Activated CD4-positive, alpha-beta T cell treated with anti-CD3 and anti-CD28 coated beads, Interleukin-2, amount 50 U/mL, for 16 hours (primary cell): ENCODE data around the gene LONP2.

ENCODE experiments used
- DNase-seq: peaks from one replicate; pipeline ENCODE4 v3.0.0-alpha.2; 2020

Gene LONP2

DNA sequence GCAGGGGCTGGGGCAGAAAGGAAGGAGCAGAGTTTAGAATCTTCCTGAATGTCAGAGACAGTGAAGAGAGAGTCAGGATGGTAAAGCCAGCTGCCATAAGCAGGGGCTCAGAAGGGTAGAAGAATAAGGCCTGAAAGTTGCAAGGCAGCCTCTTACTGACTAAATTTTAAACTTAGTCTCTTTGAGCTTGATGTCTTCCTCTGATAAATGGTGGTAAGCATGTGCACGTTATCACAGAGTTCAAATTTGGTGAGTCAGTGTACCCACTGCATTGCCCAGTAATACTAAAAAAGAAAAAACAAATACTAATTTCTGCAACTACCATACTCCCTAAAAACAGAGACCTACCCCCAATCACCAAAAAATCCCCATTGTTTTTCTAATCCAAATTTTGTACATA lies 96.0 kb downstream of the LONP2 start:
- peak; percentile 35 for DNase-seq

DNA sequence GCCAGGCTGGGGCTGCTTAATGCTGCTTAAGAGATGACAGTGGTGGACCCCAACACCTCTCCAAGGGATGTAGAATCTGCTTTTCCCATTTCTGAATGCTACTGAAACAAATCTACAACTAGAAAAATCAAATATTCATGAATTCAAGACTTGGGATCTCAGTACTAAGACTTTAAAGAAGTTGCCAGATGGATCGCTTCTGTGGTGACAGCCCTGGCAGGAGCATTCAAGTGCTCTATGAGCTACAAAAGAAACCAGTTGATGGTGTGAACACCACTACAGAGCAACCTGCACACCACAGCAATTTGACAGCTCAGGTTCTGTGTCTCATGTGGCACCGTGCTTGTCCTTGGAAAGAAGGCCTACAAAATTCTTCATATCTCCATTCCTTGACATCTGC lies 98.5 kb downstream of the LONP2 start:
- no peak for DNase-seq

DNA sequence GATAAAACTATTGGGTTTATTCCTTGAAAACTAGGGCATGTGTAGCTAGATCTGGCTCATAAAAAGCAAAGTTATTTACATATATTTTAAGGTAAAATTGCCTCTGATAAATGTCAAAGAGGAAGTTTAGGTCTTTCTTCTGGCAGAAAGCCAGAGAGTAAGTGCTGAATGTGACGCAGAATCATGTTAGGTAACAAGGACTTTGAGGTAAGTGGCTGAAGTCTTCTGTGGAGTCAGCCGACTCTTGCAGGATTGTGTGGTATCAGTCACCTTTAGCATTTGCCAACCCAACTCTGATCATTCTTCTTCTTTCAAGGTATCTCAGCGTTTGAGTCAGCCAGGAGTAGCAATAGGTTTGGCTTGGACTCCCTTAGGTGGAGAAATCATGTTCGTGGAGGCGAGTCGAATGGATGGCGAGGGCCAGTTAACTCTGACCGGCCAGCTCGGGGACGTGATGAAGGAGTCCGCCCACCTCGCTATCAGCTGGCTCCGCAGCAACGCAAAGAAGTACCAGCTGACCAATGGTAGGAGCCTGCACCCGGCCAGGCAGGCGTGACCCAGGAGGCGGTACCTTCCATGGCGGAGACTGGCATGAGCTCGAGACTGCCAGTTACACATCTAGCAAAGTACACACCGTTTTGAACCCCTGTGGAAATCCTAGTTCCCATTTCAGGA lies 103.2 kb downstream of the LONP2 start:
- DNase-seq: no peak

DNA sequence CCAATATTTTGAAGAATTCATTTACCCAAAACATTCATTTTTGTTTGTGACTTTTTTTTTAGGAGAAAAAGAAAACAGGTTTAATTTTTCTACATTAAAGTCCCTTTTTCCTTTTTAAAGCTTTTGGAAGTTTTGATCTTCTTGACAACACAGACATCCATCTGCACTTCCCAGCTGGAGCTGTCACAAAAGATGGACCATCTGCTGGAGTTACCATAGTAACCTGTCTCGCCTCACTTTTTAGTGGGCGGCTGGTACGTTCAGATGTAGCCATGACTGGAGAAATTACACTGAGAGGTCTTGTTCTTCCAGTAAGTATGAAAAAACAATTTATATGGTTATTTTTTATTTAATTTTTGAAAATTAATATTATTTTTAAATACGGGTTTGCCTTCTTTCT lies 103.9 kb downstream of the LONP2 start:
- DNase-seq: no peak

DNA sequence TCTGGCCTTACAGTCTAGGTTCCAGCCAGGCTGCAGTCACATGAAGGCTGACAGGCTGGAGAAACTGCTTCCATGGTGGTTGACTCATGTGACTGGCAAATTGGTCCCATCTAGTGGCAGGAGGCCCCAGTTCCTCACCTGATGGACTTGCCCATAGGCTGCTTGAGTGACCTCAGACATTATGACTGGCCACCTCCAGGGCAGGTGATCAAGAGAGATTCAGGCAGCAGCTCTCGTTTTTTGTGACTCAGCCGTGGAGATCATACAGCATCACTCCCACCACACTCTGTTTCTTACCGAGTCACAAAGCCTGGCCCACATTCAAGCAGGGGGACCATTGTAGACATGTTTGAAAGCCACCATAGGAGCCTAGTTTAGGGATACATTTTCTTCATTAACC lies 106.6 kb downstream of the LONP2 start:
- peak; percentile 14 for DNase-seq

DNA sequence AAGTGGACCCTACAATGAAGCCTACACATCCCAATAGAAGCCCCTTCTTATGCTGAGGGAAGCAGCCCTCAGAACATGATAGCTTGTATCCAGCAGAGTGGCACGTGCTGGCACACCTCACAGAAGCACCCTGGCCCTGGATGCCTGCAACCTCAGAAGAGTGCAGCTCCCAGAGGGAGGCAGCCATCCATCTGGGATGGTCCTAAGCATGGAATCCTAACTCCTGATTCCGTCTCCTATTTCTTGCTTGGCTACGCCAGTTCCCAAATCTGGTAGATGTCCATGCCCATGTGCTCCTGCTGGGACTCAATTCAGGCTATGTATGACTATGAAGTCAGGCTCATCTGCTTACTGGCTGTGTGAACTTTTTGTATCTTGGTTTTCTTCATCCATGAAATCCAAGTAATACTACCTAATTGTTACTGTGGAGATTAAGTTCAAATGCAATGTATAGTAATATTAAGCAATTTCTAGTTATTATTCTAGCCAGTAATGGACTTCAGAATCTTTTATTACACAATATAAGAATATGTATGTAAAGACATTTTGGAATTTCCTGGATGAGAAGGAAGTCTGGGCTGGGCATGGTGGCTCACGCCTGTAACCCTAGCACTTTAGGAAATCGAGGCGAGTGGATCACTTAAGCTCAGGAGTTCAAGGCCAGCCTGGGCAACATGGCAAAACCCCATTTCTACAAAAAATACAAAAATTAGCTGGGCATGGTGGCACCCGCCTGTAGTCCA lies 108.7 kb downstream of the LONP2 start:
- no peak for DNase-seq

DNA sequence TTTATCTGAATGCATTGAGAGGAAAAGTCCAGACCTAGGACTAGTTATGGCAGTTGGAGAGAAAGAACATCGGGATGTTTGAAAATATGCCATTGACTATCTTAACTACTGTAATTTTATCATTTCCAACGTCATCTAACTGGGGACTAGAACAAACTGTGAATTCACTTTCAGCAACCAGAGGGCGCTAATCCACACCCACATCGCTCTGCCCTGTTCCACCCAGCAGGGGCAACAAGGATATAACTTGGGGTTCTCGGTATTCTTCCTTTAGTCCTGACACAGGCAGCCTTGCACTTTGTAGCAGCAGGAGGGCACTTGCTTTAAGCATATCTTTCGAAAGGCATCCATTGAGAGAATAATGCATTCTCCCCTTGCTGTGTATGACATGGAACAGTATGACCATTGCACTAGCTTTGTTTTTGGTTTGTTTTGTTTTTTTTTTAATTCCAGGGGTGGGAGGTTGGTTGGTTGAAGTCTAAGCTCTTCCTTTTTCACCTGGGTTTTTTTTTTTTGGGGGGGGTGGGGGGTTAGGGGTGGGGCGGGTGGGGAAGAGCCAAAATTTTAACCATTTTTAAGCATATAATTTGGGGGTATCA lies 109.6 kb downstream of the LONP2 start:
- peak; percentile 69 for DNase-seq

DNA sequence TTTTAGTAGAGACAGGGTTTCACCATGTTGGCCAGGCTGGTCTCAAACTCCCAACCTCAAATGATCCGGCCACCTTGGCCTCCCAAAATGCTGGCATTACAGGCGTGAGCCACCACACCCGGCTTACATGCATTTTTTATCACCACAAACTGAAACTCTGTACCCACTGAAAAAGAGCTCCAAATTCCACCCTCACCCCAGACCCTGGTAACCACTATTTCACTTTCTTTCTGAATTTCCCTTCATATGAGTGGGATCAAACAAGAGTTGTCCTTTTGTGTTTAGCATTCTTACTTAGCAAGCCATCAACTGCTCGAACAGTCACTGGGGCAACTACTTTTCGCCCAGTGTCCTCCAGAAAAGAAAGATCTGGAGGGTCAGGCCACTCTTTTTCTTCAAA lies 110.3 kb downstream of the LONP2 start:
- peak; percentile 14 for DNase-seq

DNA sequence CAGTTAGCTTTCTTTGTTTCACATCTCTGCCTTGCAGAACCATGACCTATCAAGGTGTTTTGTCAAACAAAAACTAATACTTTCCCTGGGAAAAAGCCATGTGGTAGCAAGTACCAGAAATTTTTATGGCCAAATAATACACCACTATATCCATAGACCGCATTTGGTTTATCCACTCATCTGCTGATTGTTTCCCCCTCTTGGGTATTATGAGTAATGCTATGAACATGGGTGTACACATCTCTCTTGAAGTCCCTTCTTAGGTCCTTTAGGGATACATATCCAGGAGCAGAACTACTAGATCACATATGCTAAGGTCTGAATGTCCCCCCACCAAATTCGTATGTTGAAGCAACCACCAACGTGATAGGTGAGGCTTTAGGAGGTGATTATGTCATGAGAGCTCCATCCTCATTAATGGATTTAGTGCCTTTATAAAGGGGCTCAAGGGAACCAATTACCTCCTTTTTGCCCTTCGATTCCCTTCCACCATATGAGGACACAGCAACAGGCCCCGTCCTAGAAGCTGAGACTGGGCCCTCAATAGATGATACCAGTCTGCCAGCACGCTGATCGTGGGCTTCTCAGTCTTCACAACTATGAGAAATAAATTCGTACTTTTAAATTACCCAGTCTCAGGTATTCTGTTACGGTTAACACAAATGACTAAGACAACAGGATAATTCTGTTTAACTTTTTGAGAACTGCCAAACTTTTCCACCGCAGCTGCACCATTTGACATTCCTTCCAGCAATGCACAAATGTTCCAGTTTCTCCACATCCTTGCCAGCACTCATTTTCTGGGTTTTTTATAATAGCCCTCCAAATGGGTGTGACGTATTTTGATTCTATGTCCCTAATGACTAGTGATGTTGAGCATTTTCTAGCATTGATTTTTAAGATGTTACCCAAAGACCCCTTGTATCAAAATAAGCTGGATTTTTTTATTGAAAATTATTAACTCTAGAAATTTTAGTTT lies 111.1 kb downstream of the LONP2 start:
- no peak for DNase-seq

DNA sequence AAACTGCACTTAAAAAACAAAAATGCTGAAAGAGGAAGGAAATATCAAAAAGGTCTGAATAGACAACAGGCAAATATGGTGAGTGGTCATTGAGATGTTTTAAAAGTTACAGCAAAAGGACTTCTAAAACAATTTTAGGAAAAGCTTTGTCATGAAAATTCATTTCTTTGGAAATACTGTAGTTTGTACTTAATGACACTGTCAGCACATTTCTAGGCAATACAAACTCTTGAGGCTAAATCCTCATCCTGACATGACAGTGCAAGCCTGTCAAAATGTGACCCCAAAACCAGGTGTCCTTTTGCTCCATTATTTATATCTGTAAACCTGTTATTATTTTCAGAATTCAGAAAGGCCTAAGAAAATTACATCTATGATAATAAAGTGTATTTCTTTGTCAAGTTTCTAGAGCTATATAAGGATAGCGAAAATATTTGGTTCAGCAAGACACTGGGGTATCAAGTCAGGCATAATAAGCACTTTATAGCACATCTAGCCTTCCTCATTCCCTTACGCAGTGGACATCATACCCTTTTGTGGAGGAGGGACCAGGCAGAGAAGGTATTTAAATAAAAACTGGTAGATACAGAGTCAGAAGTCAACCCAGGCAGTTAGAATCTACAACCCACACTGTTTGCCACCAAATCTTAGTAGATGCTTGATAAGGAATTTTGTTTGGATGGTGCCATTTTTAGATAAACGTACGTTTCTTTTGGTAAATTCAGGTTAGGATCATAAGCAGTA lies 112.7 kb downstream of the LONP2 start:
- DNase-seq: no peak

DNA sequence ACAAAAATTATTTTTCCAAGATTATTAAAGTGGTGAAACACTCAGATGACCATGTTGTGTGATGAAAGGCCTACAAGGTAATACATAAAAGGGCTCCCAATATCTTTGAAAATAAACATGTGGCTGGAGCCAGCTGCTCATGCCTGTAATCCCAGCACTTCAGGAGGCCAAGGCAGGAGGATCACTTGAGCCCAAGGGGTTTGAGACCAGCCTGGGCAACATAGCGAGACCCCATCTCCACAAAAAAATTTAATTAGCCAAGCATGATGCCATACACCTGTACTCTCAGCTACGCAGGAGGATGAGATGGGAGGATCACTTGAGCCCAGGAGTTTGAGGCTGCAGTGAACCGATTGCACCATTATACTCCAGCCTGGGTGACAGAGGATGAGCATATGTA lies 114.3 kb downstream of the LONP2 start:
- no peak for DNase-seq

DNA sequence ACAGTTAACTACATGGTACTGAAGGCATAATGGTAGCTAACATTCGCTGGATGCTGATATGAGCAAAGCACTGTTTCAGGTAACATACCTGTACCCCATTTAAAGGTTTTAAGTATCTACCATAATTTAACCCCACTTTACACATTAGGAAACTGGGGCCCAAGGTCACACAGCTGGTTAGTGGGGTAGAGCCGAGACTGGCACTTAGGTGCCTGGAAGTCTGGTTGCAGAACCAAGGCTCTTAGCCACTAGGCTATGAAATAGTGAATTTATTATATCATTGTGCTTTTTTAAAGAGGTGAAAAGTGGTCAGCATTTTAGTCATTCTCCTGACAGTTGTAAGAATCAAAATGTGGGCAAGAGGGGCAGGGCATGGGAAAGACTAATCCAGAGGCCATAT lies 115.9 kb downstream of the LONP2 start:
- no peak for DNase-seq

DNA sequence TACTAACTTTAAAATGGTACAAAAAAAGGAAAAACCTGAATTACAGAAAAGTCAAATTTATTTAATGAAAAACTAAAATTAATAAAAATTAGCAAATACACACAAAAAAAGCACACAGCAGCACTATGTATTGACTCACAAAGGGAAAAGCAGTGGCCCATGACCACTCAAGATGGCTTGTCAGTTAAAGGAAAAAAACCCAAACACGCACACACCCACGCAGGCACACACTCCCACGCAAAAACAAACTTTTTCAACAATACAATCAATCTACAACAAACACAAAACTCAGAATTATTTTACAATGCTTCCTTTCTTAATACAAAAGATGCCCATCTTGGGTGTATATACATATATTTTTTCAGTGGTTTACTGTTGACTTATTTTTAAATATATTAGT lies 116.9 kb downstream of the LONP2 start:
- DNase-seq: no peak

DNA sequence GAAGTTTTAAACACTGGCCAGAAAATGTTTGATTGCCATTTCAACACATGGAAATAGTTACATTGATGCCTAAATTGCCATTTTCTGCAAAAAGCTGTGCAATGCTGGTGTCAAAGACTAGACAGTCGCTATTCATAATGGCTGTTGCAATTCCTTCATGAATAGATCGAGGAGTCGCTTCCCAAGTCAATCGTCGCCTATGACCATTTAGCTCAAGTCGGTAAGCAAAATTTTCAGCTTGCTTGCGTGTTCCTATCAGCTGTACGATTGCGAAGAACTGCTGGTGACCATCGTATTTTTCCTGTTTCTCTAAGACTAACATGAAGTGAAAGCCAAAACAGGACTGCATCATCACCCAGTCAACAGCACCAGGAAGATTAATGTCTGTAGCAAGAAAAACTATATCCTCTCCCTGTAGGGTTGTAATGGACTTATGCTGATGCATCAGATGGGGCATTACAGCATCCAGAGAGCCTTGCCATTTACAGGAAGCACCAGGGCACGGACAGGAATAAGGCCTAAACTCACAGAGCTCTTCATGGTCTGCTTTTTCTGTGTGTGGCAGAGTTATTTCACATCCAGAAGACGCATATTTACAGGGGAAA lies 117.5 kb downstream of the LONP2 start:
- no peak for DNase-seq

DNA sequence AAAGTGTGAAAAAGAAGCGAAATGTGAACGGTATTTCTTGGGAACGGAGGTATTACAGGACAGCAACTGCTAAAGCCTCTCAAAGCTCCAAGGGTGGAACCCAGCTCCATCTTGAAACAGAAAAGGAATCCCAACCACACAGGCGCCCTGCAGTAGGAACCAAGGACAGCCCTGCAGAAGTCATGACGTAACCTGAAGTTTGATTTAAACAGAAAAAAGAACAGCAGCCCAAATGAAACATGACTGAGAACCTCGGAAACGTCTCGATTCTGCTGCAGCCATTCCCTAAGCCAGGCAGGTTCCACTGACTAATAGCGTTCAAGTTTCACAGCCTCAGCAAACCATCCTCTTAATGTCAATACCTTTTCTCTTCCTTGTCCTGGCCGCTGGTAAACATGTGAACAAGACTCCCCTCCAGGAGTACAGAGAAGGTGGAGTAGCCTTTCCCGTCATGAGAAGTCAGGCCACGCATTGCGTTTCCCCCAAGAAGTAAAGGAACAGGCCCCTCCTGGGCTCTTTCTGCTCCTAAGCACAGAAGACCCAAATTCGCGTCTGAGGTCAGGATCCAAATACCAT lies 121.0 kb downstream of the LONP2 start:
- no peak for DNase-seq

DNA sequence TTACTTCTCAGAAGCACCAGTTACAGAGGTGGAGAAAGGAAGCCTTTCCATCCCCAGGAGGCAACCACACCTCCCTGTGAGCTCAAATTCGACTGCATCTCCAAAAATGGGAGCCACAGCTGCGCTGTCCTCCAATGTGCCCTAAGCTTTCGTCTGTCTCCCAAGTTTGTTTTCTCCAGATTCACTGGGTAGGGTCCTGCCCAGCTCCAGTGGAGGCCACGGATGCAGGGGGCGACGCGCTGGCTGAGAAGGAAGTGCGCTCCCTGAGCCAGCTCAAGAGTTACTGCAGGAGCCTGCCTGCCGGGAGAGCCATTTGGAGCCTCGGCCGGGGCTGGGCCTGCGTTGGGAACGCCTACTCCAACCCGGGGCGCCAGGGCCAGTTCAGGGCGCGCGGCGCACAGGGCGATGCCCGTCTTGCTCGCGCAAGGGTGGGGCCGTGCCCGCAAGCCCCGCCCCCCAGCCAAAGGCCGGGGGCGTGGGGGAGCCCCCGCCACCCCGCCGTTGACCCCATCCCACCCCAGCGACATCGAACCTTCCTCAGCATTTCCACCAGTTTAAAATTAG lies 121.6 kb downstream of the LONP2 start:
- peak; percentile 86 for DNase-seq

DNA sequence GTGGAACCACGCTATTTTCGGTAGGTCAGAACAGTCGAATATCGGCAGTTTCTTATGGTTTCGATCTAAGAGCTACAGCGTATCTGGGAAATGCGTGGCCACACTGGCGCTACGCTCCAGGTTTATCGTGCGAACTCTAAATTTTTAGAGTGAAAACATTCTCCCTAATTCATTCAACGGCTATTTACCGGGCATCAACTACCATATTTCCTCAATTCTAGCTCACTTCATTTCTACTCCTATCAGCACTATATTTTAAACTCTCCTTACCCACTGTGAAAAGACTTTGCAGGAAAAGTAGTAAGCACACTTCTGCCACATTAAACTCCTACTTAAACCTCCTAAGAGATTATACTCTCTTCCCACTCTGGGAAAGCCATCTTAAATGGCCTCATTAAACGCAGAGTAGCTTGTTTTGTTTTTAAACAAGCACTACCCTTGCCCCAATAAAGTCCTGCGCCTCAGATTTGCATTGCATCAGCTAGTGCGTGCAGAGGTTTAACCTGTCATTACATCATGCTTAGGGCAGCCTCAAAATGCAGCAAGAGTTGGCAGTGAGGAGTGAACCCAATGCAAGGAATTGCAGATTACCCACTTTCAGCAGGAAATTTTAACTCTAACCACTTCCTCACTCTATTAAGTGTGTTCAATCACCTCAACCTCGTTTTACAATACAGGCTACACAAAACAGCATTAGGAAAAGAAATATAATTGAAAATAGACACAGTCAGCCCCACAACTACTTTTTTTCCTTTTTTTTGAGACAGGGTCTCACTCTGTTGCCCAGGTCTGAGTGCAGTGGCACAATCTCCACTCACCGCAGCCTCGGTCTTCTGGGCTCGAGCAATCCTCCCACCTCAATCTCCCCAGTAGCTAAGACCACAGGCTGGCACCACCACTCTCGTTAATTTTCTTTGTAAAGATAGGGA lies 122.3 kb downstream of the LONP2 start:
- DNase-seq: peak; percentile 79

DNA sequence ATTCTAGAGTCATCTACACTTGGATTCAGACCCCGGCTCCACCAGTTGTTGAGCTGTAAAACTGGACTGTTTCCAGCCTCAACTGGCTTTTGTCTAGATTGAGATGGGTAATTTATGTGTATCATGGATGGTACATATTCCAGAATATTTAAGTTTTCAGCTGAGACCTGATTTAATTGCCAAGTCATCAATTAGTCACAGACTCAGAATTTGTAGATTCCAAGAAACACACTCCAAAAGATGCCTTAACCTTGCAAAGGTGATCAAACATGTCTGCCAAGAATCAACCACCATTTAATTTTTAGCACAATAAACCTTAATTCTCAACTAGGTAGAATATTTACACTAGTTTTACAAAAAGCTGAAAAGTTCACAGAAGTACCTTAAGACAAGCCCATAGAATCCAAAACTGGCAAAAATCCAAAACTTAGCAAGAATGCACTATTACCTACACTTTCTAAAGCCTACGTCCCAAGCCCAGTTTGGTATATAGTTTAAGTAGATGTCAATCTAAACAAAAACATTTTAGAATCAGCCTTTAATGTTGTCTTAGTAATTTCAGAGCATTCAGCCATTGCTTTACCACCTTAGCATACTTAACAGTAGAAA lies 123.4 kb downstream of the LONP2 start:
- DNase-seq: no peak

DNA sequence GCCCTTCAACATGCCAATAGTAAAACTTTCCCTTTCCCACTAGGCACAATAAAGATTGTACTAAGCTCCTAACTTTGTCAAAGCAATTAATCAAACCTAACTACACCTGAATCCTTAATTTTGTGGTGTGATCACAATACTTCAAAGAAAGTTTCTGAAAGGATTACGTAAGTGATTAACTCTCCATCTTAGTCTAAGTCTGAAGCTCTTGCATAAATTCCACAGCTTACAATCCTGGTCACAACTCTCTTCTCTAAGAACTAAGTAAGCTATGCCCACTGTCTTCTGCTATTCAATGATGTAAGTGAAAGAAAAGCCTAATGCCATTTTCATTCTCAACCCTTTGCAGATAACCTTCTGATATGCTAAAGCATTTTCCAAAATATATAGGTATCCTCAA lies 125.7 kb downstream of the LONP2 start:
- DNase-seq: no peak

DNA sequence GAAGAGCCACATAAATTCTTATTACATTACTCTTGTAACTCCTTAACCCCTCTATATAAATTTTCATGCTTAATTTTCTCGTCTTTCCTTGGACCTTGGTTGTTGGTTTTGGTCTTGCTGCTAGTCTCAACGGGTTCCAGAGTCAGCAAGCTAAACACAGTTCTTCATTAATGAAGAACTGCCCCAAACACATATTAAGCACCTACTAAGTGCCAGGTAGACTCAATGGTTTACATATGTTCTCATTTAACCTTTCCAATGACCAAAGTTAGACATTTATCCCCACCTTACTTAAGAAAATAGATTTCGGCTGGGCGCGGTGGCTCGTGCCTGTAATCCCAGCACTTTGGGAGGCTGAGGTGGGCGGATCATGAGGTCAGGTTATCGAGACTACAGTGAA lies 126.1 kb downstream of the LONP2 start:
- no peak for DNase-seq
